ENCODE data around the gene ZNF302.
"Not testable (repeated sequence)": the region's sequence is repeated elsewhere in the genome, so short reads cannot be mapped to it uniquely, and the experiment has no call there.

Gene ZNF302

DNA sequence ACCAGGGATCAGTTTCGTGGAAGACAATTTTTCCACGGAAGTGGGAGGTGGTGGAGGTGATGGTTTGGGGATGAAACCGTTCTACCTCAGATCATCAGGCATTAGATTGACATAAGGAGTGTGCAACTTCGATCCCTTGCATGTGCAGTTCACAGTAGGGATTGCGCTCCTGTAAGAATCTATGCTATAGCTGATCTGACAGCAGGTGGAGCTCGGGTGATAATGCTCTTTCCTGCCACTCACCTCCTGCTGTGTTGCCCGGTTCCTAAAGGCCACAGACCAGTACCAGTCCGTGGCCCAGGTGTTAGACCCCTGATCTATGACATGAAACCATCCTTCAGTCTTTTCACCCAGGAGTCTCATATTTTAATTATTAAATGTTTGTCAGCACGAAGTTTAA, 4.0 kb downstream of the ZNF302 start:
- H3K4me3 ChIP-seq (replicated peaks; ENCODE audit: low read depth, low read length): no peak overlapping the region
- no peak for DNase-seq (ENCODE audit: low read depth)
- TF ChIP-seq, protein P1, sequence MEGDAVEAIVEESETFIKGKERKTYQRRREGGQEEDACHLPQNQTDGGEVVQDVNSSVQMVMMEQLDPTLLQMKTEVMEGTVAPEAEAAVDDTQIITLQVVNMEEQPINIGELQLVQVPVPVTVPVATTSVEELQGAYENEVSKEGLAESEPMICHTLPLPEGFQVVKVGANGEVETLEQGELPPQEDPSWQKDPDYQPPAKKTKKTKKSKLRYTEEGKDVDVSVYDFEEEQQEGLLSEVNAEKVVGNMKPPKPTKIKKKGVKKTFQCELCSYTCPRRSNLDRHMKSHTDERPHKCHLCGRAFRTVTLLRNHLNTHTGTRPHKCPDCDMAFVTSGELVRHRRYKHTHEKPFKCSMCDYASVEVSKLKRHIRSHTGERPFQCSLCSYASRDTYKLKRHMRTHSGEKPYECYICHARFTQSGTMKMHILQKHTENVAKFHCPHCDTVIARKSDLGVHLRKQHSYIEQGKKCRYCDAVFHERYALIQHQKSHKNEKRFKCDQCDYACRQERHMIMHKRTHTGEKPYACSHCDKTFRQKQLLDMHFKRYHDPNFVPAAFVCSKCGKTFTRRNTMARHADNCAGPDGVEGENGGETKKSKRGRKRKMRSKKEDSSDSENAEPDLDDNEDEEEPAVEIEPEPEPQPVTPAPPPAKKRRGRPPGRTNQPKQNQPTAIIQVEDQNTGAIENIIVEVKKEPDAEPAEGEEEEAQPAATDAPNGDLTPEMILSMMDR (IDR thresholded peaks at IDR 0.05; ENCODE audit: low read length, missing control alignments): no peak

DNA sequence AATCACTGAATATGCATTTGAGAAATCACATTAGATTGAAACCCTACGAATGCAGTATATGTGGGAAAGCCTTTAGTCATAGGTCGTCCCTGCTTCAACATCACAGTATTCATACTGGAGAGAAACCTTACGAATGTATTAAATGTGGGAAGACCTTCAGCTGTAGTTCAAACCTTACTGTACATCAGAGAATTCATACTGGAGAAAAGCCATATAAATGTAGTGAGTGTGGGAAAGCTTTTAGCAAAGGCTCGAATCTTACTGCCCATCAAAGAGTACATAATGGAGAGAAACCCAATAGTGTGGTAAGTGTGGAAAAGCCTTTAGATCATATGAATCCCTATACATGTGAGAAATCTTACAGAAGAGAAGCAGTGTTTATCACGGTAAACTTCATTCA, 7.8 kb downstream of the ZNF302 start:
- H3K4me3 ChIP-seq (replicated peaks; ENCODE audit: low read depth, low read length); DNase-seq (ENCODE audit: low read depth): not testable (repeated sequence)

DNA sequence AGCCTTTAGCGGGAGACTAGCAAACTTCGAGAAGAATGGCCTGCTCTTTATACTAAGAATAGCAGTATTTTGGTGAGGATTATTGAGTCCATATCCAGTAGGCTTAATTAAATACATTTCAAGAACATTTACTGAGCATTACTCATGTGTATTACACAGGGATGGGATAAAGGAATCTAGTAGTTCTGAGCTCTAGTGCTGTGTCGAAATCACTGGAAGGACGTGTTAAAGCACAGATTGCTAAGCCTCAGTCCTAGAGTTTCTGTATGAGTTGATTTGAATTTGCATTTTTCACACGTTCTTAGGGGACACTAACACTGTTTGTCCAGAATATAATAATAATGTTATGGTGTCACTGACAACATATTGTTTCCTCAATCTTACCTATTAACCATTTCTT, 9.0 kb downstream of the ZNF302 start:
- TF ChIP-seq, protein P1 (IDR thresholded peaks at IDR 0.05; ENCODE audit: low read length, missing control alignments): no peak
- no peak overlapping the region for H3K4me3 ChIP-seq (replicated peaks; ENCODE audit: low read depth, low read length)
- DNase-seq (ENCODE audit: low read depth): no peak

- no peak overlapping the region for H3K4me3 ChIP-seq (replicated peaks; ENCODE audit: low read depth, low read length)
- TF ChIP-seq, protein P1 (IDR thresholded peaks at IDR 0.05; ENCODE audit: low read length, missing control alignments): no peak
- no peak for DNase-seq (ENCODE audit: low read depth)
Observed at GRCh38 chr19:34687348-34687747, 9.9 kb downstream of the ZNF302 start.

- no peak for DNase-seq (ENCODE audit: low read depth)
- H3K4me3 ChIP-seq (replicated peaks; ENCODE audit: low read depth, low read length): no peak overlapping the region
- TF ChIP-seq, protein P1 (IDR thresholded peaks at IDR 0.05; ENCODE audit: low read length, missing control alignments): no peak
Observed at GRCh38 chr19:34688592-34688991, 11.1 kb downstream of the ZNF302 start.

DNA sequence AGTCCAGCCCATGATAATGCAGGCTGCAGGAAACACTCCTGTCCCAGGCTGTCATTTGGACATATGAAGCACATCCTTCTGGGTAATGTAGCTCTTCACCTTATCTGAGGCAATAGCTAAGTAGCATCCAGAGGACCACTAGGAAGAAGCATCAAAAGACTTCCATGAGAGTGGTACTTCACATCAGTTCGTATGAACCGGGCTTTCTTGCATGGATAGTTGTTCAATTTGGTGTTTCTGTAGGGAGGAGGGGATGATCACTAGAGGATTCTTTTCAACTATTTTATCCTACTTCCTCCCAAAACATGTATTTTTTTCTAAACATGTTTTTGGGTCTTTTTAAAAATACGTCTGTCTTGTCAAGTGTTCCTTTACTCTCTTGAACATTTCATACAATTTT, 12.9 kb downstream of the ZNF302 start:
- H3K4me3 ChIP-seq (replicated peaks; ENCODE audit: low read depth, low read length): no peak overlapping the region
- no peak for DNase-seq (ENCODE audit: low read depth)
- TF ChIP-seq, protein P1 (IDR thresholded peaks at IDR 0.05; ENCODE audit: low read length, missing control alignments): no peak

- TF ChIP-seq, protein P1 (IDR thresholded peaks at IDR 0.05; ENCODE audit: low read length, missing control alignments): no peak
- H3K4me3 ChIP-seq (replicated peaks; ENCODE audit: low read depth, low read length): no peak overlapping the region
- DNase-seq (ENCODE audit: low read depth): no peak
Observed at GRCh38 chr19:34692549-34692948, 15.1 kb downstream of the ZNF302 start.

GRCh38 chr19:34707661-34708060, 30.2 kb downstream of the ZNF302 start:
- TF ChIP-seq, protein P1 (IDR thresholded peaks at IDR 0.05; ENCODE audit: low read length, missing control alignments): no peak
- no peak overlapping the region for H3K4me3 ChIP-seq (replicated peaks; ENCODE audit: low read depth, low read length)
- no peak for DNase-seq (ENCODE audit: low read depth)

Measured in fibroblast of pulmonary artery (primary cell).